ENCODE data around the gene WDR70.
A peak's percentile ranks its signal among the peaks of the same experiment; 100 is the strongest.
"Not testable (repeated sequence)": the region's sequence is repeated elsewhere in the genome, so short reads cannot be mapped to it uniquely, and the experiment has no call there.

Gene WDR70

DNA sequence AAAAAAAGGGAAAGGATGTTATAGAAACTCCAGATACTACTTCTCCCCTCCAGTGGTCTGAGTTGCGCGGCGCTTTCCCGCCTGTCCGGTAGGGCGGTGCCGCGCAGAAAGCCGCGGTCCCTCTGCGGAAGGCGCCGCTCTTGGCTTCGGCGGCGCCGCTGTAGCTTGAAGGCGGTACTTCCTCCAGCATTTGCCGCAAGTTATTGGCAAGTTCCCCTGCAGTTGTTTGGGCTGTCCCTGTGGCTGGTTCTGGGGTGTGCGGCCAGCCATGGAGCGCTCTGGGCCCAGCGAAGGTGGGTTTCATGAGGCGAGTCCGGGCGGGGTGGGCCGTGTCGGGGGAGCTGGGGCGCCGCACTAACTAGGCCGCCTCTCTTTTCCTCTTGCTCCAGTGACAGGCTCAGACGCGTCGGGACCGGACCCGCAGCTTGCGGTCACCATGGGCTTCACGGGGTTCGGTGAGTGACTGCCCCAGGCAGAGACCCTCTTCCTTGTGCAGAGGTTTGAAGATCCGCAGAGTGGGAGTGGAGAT lies at the start of gene WDR70:
Gene WDR70 (plus strand): TSS at position 219 of the 529 bp plus-strand sequence. CDS start 50 bp downstream, at position 269.
- peak within 1 kb of the TSS; percentile 75 for H3K4me3 ChIP-seq (ENCODE audit: low read depth, low read length)
- TF ChIP-seq, protein P1, sequence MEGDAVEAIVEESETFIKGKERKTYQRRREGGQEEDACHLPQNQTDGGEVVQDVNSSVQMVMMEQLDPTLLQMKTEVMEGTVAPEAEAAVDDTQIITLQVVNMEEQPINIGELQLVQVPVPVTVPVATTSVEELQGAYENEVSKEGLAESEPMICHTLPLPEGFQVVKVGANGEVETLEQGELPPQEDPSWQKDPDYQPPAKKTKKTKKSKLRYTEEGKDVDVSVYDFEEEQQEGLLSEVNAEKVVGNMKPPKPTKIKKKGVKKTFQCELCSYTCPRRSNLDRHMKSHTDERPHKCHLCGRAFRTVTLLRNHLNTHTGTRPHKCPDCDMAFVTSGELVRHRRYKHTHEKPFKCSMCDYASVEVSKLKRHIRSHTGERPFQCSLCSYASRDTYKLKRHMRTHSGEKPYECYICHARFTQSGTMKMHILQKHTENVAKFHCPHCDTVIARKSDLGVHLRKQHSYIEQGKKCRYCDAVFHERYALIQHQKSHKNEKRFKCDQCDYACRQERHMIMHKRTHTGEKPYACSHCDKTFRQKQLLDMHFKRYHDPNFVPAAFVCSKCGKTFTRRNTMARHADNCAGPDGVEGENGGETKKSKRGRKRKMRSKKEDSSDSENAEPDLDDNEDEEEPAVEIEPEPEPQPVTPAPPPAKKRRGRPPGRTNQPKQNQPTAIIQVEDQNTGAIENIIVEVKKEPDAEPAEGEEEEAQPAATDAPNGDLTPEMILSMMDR (conservative IDR thresholded peaks at IDR 0.05; ENCODE audit: low read depth, low read length): peak; percentile 66

DNA sequence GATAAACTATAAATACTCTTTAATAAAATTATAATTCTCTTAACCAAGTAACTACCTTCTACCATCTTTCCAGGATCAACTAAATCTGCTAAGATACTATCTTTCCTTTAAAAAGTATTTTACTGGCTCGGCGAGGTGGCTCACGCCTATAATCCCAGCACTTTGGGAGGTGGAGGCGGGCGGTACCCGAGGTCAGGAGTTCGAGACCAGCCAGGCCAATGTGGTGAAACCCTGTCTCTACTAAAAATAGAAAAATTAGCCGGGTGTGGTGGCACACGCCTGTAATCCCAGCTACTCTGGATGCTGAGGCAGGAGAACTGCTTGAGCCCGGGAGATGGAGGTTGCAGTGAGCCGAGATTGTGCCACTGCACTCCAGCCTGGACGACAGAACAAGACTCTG lies 44.4 kb upstream of the WDR70 start:
- H3K4me3 ChIP-seq (ENCODE audit: low read depth, low read length); DNase-seq (ENCODE audit: low read depth): not testable (repeated sequence)

More for the DNA sequence above, at the start of gene WDR70:
- peak; percentile 94 for DNase-seq (ENCODE audit: low read depth)

DNA sequence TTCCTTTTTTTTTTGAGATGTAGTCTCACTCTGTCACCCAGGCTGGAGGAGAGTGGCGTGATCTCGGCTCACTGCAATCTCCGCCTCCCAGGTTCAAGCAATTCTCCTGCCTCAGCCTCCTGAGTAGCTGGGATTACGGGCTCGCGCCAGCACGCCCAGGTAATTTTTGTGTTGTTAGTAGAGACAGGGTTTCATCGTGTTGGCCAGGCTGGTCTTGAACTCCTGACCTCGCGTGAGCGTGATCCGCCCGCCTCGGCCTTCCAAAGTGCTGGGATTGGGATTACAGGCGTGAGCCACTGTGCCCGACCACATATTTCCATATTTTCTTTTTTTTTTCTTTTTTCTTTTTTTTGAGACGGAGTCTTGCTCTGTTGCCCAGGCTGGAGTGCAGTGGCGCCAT lies 36.4 kb upstream of the WDR70 start:
- not testable (repeated sequence) for DNase-seq (ENCODE audit: low read depth); H3K4me3 ChIP-seq (ENCODE audit: low read depth, low read length)

DNA sequence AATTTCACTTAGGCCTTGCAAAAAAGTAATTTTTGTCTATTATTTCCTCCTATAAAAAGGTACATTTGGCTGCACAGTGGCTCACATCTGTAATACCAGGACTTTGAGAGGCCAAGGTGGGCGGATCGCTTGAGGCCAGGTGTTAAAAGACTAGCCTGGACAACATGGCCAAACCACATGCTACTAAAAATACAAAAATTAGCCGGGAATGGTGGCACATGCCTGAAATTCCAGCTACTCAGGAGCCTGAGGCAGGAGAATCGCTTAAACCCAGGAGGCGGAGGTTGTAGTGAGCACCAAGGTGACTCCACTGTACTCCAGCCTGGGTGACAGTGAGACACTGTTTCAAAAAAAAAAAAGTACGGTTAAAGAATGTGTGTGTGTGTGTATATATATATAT lies 24.0 kb upstream of the WDR70 start:
- no peak for DNase-seq (ENCODE audit: low read depth)
- TF ChIP-seq, protein P1 (conservative IDR thresholded peaks at IDR 0.05; ENCODE audit: low read depth, low read length): no peak
- H3K4me3 ChIP-seq (ENCODE audit: low read depth, low read length): no peak overlapping the region

- H3K4me3 ChIP-seq (ENCODE audit: low read depth, low read length): peak overlapping the region; percentile 94
- no peak for DNase-seq (ENCODE audit: low read depth)
- TF ChIP-seq, protein P1 (conservative IDR thresholded peaks at IDR 0.05; ENCODE audit: low read depth, low read length): no peak
Observed at GRCh38 chr5:37370550-37370863, 8.6 kb upstream of the WDR70 start.

DNA sequence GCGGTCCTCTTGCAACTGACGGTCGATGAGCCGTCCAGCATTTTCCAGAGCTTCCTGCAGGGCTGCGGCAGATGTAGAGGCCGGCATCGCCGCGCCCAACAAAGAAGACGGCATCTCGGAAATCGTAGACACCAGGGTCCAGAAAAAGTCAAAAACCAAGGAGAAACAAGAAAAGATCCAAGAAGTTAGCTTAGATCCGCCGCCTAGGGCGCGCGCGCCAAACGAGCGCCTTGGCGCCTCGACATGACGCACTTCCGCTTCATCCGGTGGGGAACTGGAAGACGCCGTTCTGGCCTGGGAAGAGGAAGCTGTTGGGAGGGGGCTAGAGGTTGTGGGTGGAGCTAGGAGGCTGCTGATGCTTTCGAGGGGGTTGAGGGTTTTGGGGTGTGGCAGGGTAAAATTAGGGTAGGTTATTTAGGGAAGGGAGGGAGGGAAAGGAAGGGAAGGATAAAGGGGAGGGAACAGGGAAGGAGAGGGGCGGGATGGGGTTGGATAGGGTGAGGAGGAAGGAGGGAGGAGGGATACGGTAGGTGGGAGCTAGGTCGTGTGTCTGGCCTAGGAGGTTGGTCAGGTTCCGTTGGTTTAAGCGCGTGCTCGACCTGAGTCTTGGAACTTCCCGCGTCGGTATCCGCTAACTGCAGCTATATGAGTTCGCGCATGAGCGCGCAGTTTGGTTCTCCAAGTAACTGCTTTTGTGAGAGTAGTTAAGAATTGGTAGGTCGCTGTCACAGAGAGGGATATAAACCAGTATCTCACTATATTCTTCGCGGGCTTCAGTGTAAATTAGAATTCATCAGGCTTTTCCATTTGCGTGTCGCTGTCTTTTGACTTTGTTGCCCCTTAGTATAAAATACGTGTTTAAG lies 8.0 kb upstream of the WDR70 start, which contains the start of gene NUP155:
Gene NUP155 (minus strand): TSS at position 243 of the 863 bp plus-strand sequence. CDS start 129 bp downstream, at position 114.
- TF ChIP-seq, protein P1 (conservative IDR thresholded peaks at IDR 0.05; ENCODE audit: low read depth, low read length): no peak
- peak within 1 kb of the TSS; percentile 94 for H3K4me3 ChIP-seq (ENCODE audit: low read depth, low read length)
- peak; percentile 96 for DNase-seq (ENCODE audit: low read depth)

- TF ChIP-seq, protein P1 (conservative IDR thresholded peaks at IDR 0.05; ENCODE audit: low read depth, low read length): no peak
- no peak for DNase-seq (ENCODE audit: low read depth)
- H3K4me3 ChIP-seq (ENCODE audit: low read depth, low read length): no peak overlapping the region
Observed at GRCh38 chr5:37375091-37375490, 4.0 kb upstream of the WDR70 start.

DNA sequence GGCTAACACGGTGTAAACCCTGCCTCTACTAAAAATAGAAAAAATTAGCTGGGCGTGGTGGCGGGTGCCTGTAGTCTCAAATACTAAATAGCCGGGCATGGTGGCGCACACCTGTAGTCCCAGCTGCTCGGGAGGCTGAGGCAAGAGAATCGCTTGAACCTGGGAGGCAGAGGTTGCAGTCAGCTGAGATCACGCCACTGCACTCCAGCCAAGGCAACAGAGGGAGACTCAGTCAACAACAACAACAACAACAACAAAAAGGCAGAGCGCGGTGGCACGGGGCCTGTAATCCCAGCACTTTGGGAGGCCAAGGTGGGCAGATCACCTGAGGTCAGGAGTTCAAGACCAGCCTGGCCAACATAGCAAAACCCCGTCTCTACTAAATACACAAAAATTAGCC lies 1.1 kb upstream of the WDR70 start:
- H3K4me3 ChIP-seq (ENCODE audit: low read depth, low read length); DNase-seq (ENCODE audit: low read depth): not testable (repeated sequence)
